PC-9 (cell line): Measurements from ENCODE around the gene DYRK3.

ENCODE experiments used
- EZH2 ChIP-seq: fragments of 200-600 bp; sonication (generic); IDR thresholded peaks from 2 replicates; pipeline ENCODE4 v1.8.0; 2017; ENCODE audit warnings: antibody characterized with exemption, low read depth
- TF ChIP-seq, protein P1 (sequence below): fragments of 200-600 bp; sonication (generic); conservative IDR thresholded peaks from 2 replicates; pipeline ENCODE4 v1.6.1; 2017; ENCODE audit warnings: mixed run types, antibody characterized with exemption, mild to moderate bottlenecking, moderate library complexity

DNA sequence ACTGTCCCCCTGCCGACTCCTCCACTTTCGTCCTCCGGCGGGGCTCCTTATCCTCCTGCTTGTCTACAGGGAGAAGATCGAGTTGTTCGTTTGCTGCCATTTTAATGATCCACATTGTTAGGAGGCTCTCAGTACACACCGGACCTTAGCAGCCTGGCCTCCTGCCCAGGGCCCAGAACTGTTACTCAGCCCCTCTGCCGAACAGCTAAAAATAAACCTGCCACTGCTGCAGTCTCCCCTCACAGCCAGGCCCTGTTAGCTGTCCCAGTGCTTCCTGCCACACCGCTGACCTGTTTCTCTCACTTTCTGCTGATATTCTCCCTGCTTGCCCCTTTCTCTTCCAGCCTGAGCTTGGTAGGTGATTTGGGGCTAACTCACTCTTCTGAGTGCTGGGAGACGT is 57.7 kb downstream of the DYRK3 start:
- no peak for TF ChIP-seq EZH2
- TF ChIP-seq, protein P1, sequence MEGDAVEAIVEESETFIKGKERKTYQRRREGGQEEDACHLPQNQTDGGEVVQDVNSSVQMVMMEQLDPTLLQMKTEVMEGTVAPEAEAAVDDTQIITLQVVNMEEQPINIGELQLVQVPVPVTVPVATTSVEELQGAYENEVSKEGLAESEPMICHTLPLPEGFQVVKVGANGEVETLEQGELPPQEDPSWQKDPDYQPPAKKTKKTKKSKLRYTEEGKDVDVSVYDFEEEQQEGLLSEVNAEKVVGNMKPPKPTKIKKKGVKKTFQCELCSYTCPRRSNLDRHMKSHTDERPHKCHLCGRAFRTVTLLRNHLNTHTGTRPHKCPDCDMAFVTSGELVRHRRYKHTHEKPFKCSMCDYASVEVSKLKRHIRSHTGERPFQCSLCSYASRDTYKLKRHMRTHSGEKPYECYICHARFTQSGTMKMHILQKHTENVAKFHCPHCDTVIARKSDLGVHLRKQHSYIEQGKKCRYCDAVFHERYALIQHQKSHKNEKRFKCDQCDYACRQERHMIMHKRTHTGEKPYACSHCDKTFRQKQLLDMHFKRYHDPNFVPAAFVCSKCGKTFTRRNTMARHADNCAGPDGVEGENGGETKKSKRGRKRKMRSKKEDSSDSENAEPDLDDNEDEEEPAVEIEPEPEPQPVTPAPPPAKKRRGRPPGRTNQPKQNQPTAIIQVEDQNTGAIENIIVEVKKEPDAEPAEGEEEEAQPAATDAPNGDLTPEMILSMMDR, result no peak
